H1 (cell line): ENCODE data around the gene KRT83.

ENCODE experiments used
- CHD2 ChIP-seq: IDR thresholded peaks from 2 replicates; pipeline ENCODE4 v1.6.1; 2012; ENCODE audit warnings: low read length, improper control_type of control experiment
- EP300 ChIP-seq, 2 experiments: IDR thresholded peaks; 1 replicate in 1 of 2; 2 replicates in 1 of 2; pipeline ENCODE4 v1.6.1; 2011 to 2012; ENCODE audit warnings: low read depth in 2 of 2, low read length in 2 of 2, mild to moderate bottlenecking in 2 of 2, borderline replicate concordance in 1 of 2, inconsistent platforms in 1 of 2, moderate library complexity in 1 of 2
- MAFK ChIP-seq: IDR thresholded peaks from 2 replicates; pipeline ENCODE4 v1.6.1; 2012; ENCODE audit warnings: low read depth, mild to moderate bottlenecking, improper control_type of control experiment, low read length
- NANOG ChIP-seq: IDR thresholded peaks from 2 replicates; pipeline ENCODE4 v1.6.1; 2011; ENCODE audit warnings: low read length, low read depth, mild to moderate bottlenecking, inconsistent platforms; ENCODE audit not compliant: insufficient read depth, poor library complexity, severe bottlenecking
- POLR2A ChIP-seq, 2 experiments: IDR thresholded peaks; 1 replicate in 1 of 2; 2 replicates in 1 of 2; pipeline ENCODE4 v1.6.1; 2011; ENCODE audit warnings: low read depth in 2 of 2, low read length in 2 of 2, mild to moderate bottlenecking in 2 of 2; ENCODE audit errors: control extremely low read depth in 1 of 2
- POLR2AphosphoS5 ChIP-seq: IDR thresholded peaks from 2 replicates; pipeline ENCODE4 v1.6.1; 2011; ENCODE audit warnings: low read depth, low read length
- RNF2 ChIP-seq: fragments of 200-900, 300-1000 bp; sonication (generic); IDR thresholded peaks from 2 replicates; pipeline ENCODE4 v1.7.1; 2016; ENCODE audit warnings: borderline replicate concordance, low read depth, mild to moderate bottlenecking, antibody characterized with exemption, low read length; ENCODE audit not compliant: poor library complexity, severe bottlenecking; ENCODE audit errors: missing control alignments
- TAF1 ChIP-seq: IDR thresholded peaks from 2 replicates; pipeline ENCODE4 v1.6.1; 2011; ENCODE audit warnings: mild to moderate bottlenecking, low read depth, low read length
- TF ChIP-seq, protein P1 (sequence below), 3 experiments: IDR thresholded peaks; 1 replicate in 2 of 3; 2 replicates in 1 of 3; pipeline versions ENCODE4 v1.5.1 to v1.6.1; 2011; ENCODE audit warnings: low read length in 3 of 3, mild to moderate bottlenecking in 3 of 3, inconsistent platforms in 2 of 3, low read depth in 1 of 3, moderate library complexity in 1 of 3; ENCODE audit not compliant: insufficient read depth in 1 of 3; ENCODE audit errors: control extremely low read depth in 1 of 3
- TF ChIP-seq, protein P2 (sequence below): IDR thresholded peaks from 2 replicates; pipeline ENCODE4 v1.6.1; 2011; ENCODE audit warnings: low read depth, mild to moderate bottlenecking, low read length; ENCODE audit not compliant: insufficient read depth

DNA sequence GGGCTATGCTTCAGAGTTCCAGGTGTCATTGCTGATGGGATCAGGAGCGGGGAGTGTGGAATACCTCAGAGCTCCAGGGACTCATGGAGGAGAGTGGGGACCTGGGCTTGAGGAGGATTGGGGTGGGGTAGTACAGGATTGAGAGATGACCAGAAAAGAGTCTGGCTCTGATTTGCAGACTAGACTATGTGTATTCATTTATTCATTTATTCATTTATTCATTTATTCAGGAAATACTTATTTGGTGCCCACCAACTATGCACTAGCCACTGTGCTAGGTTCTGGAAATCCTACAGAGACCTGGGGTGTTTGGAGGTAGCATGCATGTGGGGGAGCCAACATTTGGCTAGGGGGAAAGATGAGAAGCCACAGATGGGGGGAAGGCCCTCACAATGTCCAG is 871 bp upstream of the KRT83 start:
- TF ChIP-seq POLR2AphosphoS5, result no peak
- TF ChIP-seq EP300 (IDR thresholded peaks at IDR 0.05; ENCODE audit: borderline replicate concordance in 1 of 2, low read depth in 2 of 2, low read length in 2 of 2), result no peak
- TF ChIP-seq, protein P1, sequence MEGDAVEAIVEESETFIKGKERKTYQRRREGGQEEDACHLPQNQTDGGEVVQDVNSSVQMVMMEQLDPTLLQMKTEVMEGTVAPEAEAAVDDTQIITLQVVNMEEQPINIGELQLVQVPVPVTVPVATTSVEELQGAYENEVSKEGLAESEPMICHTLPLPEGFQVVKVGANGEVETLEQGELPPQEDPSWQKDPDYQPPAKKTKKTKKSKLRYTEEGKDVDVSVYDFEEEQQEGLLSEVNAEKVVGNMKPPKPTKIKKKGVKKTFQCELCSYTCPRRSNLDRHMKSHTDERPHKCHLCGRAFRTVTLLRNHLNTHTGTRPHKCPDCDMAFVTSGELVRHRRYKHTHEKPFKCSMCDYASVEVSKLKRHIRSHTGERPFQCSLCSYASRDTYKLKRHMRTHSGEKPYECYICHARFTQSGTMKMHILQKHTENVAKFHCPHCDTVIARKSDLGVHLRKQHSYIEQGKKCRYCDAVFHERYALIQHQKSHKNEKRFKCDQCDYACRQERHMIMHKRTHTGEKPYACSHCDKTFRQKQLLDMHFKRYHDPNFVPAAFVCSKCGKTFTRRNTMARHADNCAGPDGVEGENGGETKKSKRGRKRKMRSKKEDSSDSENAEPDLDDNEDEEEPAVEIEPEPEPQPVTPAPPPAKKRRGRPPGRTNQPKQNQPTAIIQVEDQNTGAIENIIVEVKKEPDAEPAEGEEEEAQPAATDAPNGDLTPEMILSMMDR (IDR thresholded peaks at IDR 0.05; ENCODE audit: control extremely low read depth in 1 of 3, insufficient read depth in 1 of 3, low read depth in 1 of 3, low read length in 3 of 3), result no peak
- no peak for TF ChIP-seq MAFK
- no peak for TF ChIP-seq NANOG
- TF ChIP-seq TAF1, result no peak
- no peak for TF ChIP-seq POLR2A (IDR thresholded peaks at IDR 0.05; ENCODE audit: control extremely low read depth in 1 of 2, low read depth in 2 of 2, low read length in 2 of 2)
- no peak for TF ChIP-seq CHD2
- TF ChIP-seq, protein P2, sequence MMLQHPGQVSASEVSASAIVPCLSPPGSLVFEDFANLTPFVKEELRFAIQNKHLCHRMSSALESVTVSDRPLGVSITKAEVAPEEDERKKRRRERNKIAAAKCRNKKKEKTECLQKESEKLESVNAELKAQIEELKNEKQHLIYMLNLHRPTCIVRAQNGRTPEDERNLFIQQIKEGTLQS, result no peak
- TF ChIP-seq RNF2, result no peak
